Activated CD4-positive, CD25-positive, alpha-beta regulatory T cell treated with anti-CD3 and anti-CD28 coated beads, Interleukin-2, amount 50 U/mL, for 24 hours (primary cell): ENCODE measurements around the gene TOGARAM1.

ENCODE experiments used
- ATAC-seq, 2 donors: fragments of 150-1000 bp; cut with Tn5 transposase; one replicate each; pipeline ENCODE4 v1.10.0; 2021; ENCODE audit warnings: mild to moderate bottlenecking in 1 of 2, moderate library complexity in 1 of 2

Gene TOGARAM1, protein sequence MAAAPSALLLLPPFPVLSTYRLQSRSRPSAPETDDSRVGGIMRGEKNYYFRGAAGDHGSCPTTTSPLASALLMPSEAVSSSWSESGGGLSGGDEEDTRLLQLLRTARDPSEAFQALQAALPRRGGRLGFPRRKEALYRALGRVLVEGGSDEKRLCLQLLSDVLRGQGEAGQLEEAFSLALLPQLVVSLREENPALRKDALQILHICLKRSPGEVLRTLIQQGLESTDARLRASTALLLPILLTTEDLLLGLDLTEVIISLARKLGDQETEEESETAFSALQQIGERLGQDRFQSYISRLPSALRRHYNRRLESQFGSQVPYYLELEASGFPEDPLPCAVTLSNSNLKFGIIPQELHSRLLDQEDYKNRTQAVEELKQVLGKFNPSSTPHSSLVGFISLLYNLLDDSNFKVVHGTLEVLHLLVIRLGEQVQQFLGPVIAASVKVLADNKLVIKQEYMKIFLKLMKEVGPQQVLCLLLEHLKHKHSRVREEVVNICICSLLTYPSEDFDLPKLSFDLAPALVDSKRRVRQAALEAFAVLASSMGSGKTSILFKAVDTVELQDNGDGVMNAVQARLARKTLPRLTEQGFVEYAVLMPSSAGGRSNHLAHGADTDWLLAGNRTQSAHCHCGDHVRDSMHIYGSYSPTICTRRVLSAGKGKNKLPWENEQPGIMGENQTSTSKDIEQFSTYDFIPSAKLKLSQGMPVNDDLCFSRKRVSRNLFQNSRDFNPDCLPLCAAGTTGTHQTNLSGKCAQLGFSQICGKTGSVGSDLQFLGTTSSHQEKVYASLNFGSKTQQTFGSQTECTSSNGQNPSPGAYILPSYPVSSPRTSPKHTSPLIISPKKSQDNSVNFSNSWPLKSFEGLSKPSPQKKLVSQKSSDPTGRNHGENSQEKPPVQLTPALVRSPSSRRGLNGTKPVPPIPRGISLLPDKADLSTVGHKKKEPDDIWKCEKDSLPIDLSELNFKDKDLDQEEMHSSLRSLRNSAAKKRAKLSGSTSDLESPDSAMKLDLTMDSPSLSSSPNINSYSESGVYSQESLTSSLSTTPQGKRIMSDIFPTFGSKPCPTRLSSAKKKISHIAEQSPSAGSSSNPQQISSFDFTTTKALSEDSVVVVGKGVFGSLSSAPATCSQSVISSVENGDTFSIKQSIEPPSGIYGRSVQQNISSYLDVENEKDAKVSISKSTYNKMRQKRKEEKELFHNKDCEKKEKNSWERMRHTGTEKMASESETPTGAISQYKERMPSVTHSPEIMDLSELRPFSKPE (N-terminal part only)

DNA sequence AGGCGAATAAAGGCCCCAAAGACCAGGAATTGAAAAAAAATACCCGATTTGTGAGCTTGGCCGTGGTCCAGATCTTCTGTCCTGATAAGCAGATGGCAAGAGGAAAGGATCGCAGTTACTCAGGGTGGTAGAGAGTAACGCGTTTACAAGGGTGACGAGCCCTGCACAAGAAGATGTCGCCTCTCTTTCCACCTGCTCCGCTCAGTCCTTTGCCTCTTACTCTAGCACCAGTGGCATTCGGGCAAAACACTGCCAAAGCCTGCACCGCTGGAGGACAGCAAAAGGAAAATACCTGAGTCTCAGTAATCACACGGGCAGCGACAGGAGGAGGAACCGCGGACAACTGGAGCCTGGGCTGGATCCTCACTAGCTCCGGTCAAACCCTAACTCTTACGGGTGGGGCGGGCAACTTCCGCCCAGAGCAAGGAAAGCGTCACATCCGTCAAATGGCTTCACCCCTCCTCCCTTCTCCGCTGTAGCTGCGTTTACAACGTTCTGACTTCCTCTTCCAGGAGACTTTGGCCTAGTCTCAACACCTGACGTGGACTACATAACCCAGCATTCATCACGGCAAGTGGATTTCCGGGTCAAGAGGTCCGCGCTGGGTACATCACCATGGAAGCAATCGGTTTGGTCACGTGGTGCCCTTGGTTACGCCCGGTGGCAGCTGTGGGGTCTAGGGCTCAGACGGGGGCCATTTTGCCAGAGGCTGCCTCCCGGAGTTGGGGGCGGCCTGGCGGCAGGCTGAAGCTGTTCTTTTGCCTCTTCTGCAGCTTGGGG, at the start of gene TOGARAM1, which contains the start of gene KLHL28:
TSS of gene TOGARAM1 (plus strand) at position 637 of the 780 bp plus-strand sequence. CDS start 232 bp downstream, outside the sequence.
TSS of gene KLHL28 (minus strand) at position 394 of the 780 bp plus-strand sequence. CDS start 16,019 bp downstream, outside the sequence.
- ATAC-seq: peak; percentile 96 to 98

DNA sequence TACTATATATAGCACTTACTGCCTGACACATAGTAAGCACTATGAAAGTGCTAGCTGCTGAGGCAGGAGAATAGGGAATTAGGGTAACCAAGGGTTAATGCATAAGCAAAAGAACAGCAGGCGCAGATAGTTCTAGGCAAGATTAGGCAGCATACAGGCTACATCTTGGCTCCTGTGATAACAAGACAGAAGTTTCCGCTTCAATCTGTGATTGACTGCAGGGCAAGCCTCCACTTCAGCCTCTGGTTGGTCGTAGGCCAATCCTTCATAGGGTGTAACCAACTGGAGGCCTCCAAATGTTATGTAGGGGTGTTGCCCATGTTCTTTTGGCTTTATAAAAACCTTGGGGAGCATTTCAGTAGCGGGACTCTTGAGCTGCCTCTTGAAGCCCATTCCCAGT, 47.1 kb upstream of the TOGARAM1 start:
- no peak for ATAC-seq

DNA sequence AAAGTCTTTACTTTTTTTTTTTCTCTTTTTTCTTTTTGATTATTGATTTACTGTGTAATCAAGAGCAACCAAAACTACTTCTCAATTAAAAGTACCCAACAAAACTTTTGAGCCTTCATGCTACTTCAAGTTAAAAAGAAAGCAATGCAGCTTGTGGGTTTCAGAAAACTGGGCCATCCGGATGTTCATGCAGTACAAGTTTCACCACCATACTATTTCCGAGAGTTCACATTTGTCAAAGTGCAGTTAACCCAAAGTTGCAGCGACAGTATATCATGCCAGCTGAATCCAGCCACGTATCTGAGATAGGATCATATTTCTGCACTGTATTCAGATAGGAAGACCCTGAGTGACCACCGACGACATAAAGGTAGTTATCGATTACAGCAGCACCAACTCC, 33.2 kb upstream of the TOGARAM1 start:
- ATAC-seq: no peak

DNA sequence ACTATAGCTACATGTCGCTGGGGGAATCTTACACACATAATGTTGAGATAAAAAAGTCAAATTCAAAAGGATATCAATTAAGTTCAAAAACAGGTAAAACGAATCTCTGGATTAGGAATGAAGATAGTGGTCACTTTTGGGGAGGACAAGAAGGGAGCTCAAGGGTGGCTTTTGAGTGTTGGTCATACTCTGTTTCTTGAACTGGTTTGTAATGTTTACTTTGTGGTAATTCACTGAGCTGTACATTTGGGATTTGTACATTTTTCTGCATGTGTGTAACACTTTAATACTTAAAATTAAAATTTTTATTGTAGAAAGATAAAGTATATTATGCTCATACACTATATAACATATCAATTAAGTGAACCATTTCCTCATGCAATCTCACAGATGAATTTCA, 26.8 kb upstream of the TOGARAM1 start:
- no peak for ATAC-seq

DNA sequence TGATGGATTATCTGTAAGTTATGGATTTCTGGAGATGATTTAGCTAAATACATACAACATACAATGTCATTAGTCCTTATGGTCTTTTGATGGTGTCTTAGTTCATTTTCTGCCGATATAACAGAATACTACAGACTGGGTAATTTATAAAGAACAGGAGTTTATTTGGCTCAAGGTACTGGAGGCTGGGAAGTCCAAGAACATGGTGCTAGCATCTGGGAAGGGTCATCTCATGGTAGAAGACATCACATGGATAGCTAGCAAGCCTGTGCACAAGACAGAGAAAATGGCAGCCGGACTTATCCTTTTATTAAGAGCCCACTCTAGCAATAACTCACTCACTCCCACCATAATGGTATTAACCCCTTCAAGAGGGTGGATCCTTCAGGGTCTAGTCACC, 24.4 kb upstream of the TOGARAM1 start:
- no peak for ATAC-seq

DNA sequence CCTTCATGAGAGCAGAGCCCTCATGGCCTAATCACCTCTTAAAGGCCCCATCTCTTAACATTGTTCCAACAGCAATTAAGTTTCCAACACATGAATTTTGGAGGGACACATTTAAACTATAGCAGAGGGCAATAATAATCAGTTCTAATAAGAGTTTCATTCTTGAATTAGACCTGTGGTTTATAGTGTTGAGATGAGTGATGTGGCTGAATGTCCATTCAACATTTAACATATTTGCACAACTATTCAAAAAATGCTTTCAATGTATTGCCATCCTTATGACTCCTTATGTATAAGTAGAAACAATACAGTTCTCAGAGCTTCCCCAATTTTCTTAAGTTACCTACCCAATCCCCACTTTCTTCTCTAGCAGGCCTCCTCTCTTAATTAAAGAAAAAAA, 21.8 kb upstream of the TOGARAM1 start:
- ATAC-seq: no peak

DNA sequence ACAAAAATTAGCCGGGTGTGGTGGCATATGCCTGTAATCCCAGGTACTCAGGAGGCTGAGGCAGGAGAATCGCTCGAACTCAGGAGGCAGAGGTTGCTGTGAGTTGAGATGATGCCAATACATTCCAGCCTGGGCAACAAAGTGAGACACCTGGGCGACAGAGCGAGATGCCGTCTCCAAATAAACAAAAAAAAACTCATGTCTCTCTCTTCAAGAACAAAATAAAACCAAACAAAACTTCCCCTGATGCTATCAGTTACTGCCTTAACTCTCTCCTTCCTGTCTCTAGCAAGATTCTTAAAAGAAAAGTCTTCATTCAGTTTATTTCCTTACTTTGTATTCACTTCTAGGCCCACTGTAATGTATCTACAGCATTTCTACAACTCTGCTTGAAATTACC, 21.0 kb upstream of the TOGARAM1 start:
- ATAC-seq: no peak

DNA sequence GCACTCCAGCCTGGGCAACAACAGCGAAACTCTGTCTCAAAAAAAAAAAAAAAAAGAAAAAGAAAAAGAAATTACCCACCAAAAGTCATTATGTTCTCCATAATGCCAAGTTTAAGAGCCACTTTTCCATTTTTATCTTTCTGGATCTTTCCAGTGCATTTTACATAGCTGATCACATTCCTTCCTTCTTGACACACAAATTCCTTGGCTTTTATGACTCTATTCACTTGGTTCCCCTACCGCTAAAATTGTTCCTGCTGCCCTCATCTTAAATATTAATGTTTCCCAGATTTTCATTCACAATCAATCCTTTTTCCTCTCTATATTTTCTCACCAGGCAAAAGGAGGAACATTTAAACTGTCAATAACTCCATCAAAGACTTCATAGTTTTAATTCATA, 20.4 kb upstream of the TOGARAM1 start:
- no peak for ATAC-seq

DNA sequence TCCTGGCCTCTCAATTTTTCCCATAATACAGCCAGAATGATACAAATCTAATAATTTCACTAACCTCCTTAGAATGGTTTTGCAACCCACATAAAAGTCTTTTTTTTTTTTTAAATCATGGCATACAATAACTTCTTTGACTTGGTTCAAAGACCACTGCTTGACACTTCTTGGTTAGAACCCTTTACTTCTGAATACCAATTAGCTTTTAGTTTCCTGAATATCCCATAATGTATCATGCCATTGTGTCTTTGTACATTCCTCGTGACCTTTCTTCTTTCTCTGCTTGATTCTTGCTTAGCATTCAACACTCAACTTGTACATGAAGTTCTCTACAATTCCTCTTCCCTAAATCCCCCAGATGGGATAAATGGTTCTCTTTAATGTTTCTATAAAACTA, 19.6 kb upstream of the TOGARAM1 start:
- no peak for ATAC-seq

DNA sequence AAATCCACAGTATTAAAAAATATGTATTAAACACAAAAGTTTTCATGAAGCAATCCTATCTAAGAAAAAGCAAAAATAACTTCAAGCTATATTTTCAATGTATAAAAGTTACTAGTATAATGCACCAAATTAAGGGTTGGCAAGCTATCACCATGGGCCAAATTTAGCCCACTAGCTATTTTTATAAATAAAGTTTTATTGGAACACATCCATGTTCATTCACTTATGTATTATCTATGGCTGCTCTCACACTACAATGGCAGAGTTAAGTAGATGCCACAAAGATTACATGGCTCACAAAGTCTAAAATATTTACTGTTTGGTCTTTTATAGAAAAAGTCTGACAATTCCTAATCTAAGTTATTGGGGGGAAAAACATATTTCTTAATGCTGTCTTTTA, 17.9 kb upstream of the TOGARAM1 start:
- ATAC-seq: no peak

DNA sequence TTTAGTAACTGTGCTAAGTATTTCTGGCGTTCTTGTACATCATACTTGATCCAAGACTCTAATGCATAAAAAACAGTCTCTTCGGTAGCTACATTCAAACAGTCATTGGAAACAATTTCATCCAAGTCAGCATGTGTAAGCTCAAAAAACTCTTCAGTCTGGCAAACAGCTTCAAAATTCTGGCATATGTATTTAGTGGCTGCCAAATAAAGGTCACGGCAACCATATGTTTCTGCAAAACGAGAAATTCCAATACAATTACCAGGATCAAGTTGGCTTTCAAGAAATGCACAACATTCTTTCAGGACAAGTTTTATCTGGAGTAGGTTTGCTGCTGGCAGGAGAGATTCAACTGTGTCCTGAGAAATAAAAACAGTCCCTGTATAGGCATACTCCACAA, 16.7 kb upstream of the TOGARAM1 start:
- no peak for ATAC-seq

DNA sequence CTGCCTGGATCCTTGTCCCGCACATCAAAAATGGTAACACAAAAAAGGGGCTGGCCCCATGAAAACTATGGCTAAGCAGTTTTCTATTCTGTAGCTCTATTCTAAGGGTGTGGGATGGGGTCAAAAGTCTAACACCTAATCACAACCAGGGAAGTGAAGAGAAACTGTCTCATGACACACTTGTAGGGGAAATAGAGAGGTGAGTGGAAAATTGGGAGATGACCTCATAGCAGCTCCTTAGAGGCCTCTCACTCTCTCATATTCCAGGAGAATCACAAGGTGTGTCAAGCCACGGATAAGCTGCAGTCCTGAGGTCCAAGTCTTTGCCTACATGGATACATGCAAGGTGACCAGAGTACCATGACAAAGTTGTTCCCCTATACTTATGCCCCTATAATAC, 10.9 kb upstream of the TOGARAM1 start:
- no peak for ATAC-seq

DNA sequence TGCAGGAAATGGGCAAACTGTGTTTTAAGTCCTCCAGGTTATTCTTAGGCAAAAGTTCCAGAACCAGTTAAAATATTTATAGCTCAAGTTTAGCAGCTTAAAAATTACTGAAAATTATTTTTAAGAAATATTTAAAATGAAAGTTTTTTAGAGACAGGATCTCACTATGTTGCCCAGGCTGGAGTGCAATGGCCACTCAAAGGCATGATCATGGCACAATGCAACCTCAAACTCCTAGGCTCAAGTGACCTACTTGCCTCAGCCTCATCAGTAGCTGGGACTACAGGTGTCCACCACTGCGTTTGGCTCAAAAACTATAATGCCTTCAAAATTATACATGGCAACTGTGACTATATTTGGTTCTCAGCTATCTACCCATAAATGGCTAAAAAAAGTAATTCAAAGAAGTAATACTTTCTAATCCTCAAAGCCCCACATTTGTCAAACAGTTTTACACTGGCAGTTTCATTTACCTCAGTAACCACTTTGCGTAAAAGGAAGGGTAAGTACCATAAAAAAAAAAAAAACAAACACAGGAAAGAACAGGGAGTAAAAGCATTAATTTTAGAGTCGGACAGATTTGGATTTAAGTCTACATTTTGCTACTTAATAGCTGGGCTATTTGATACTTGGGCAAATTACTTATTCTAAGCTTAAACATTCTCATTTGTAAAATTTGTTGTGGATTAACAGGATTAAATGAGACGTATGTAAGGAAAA, 9.4 kb upstream of the TOGARAM1 start:
- no peak for ATAC-seq

DNA sequence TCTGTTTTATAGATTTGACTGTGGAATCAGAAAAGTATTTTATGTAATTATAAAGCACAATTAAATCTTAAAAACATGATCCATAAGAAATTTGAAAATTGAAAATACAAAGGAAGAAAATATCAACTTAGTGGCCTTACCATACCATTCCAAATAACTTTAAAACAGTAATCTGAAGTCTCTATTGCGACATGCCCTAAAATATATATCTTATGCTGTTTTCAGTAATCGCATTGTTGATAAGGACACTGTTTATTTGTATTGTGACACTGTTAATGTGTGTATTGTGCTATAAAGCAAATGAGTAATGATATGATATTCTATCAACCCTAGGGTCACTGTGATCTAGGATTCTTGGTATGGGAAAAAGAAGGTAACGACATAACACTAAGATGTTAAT, 7.2 kb upstream of the TOGARAM1 start:
- no peak for ATAC-seq

DNA sequence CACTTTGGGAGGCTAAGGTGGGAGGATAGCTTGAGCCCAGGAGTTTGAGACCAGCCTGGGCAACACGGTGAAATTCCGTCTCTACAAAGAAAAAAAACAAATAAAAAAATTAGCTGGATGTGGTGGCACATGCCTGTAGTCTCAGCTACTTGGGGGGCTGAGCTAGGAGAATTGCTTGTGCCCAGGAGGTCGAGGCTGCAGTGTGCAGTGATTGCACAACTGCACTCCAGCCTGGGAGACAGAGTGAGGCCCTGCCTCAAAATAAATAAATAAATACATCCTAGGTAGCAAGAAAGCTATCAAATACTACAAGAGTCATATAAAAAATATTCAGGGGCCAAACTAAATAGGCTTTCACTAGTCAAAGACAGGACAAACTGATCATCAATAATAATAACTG, 6.5 kb upstream of the TOGARAM1 start:
- no peak for ATAC-seq

DNA sequence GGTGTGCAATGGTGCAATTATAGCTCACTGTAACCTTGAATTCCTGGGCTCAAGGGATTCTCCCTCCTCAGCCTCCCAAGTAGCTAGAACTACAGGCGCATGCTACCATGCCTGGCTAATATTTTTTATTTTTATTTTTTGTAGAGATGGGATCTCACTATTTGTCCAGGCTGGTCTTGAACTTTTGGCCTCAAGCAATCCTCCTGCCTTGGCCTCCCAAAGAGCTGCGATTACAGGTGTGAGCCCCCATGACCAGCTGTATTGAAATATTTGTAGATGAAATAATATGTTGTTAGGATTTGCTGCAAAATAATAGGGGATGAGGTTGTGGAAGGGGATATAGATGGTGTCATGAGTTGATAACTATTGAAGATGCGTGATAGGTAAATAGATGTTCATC, 5.1 kb upstream of the TOGARAM1 start:
- ATAC-seq: no peak

DNA sequence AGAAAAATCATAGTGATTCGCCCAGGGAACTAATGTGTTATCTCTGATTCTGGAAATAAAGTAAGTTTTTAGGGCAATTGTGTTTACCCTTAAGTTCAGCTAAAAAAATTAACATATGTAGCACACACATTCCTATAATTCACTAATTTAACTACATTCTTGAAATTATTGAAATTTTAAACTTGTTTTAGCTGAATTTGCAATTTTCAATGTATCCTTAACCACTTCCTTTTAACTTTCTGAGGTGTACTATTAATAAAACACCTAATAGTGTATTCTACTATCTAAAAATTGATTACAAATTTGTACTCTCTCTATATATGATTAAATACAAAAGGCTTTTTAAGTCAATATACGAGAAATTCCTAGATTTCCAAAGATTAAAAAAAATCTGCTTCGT, 2.5 kb upstream of the TOGARAM1 start:
- no peak for ATAC-seq

DNA sequence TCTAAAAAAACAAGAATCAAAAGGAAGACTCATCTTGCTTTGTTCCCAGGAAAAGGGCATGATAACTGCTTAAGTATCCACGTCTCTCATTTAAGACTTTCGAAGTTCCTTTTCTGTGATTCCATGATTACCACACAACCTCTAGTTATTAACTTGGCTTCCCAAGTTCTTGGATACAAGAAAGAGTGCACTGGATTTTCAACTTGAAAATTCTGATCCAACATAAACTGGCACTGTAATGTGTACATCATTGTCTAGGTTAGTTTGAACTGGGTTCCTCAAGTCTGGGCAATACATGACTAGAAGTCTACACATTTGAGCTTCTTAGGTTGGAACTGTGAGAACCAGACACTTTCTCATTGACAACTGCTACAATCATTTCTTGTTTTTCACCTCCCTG, 1.8 kb upstream of the TOGARAM1 start:
- ATAC-seq: no peak

DNA sequence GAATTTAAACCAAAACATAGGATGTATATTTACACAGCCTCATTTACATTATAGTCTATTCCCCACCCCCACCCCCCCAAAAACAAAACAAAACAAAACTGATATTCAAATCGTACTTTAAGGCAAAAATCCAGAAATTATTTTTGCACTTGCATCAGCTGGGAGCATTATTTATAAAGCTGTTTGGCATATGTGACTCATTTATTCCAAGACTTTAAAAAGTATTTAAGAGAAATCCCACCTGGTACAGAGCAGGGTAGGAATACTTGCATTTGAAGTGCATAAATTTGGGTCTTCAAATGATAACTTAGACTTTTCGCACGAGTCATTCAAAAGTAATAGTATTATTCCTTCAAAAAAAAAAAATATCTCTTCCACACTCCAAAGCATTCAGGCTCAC, 1.3 kb upstream of the TOGARAM1 start:
- no peak for ATAC-seq

DNA sequence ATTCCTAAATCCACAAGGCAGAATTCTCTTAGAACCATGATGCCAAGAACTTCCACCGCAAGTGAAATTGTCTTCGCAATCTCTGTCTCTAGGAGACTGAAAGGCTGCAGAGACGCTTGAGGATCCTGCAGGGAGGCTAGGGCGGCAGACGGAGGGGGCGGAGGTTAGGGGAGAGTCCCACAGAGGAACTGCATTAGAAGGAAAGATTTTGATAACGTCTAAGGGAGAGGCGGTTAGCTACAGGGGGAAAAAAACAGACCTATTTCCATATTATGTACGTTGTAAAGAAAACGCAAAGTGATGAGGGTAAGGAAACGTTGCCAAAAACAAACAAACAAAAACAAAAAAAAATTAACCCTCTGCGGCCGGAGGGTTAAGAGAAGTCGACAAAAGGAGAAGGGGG, 838 bp upstream of the TOGARAM1 start:
- peak; percentile 15 to 23 for ATAC-seq

DNA sequence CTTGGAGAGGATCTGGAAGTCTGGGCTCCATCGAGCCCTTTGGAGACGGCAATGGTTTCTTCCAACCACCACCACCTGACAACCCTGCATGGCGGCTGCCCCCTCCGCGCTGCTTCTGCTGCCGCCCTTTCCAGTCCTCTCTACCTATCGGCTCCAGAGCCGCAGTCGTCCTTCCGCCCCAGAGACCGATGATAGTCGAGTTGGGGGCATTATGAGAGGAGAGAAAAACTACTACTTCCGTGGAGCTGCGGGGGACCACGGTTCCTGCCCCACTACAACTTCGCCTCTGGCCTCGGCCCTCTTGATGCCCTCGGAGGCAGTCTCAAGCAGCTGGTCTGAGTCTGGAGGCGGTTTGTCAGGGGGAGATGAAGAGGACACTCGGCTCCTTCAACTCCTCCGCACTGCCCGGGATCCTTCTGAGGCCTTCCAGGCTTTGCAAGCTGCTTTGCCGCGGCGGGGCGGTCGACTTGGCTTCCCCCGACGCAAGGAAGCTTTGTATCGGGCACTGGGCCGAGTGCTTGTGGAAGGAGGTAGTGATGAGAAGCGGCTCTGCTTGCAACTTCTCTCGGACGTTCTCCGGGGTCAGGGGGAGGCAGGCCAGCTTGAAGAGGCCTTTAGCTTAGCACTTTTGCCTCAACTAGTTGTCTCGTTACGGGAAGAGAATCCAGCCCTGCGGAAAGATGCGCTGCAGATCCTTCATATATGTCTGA, 499 bp downstream of the TOGARAM1 start:
- ATAC-seq: peak; percentile 10 to 25
